Measurements from ENCODE around the gene DNMT3B.
A peak's percentile ranks its signal among the peaks of the same experiment; 100 is the strongest.
"Not testable (repeated sequence)": the region's sequence is repeated elsewhere in the genome, so short reads cannot be mapped to it uniquely, and the experiment has no call there.

DNMT3B gene

GRCh38 chr20:32792731-32793458, 30.7 kb downstream of the DNMT3B start:
- no peaks in the 10 kb centered on the region for H3K9me3 ChIP-seq (ENCODE audit: insufficient read depth, low read length, severe bottlenecking)
- H3K4me3 ChIP-seq (ENCODE audit: low read depth in 1 of 2, low read length in 2 of 2) = no peak overlapping the region
- TF ChIP-seq EZH2 (IDR thresholded peaks at IDR 0.05; ENCODE audit: borderline replicate concordance, low read depth, low read length, severe bottlenecking) = no peak
- TF ChIP-seq CTCF (IDR thresholded peaks at IDR 0.05; ENCODE audit: borderline replicate concordance, extremely low read depth, low read length, poor library complexity, severe bottlenecking) = peak; percentile 12
- H3K9ac ChIP-seq (ENCODE audit: low read depth, low read length) = no peak overlapping the region
- no peak overlapping the region for H2AFZ ChIP-seq (ENCODE audit: low read depth, low read length)
- no peaks in the 10 kb centered on the region for H3K27me3 ChIP-seq (ENCODE audit: insufficient read depth, low read length, poor library complexity)
- DNase-seq = no peak
- peak overlapping the region; percentile 76 for H3K27ac ChIP-seq (ENCODE audit: low read length)
- peaks cover 32% of the 10 kb centered on the region for H3K36me3 ChIP-seq (ENCODE audit: insufficient read depth, low read length)
- peaks cover 66% of the 10 kb centered on the region for H3K4me1 ChIP-seq (ENCODE audit: insufficient read depth, low read length)
- no peak overlapping the region for H3K4me2 ChIP-seq (ENCODE audit: insufficient read depth, low read length)
- no peak for ATAC-seq (ENCODE audit: insufficient read depth, low read depth)
- no peaks in the 10 kb centered on the region for H3K79me2 ChIP-seq (ENCODE audit: insufficient read depth, low read length)
- no peaks in the 10 kb centered on the region for H4K20me1 ChIP-seq (ENCODE audit: insufficient read depth, low read length)

- Histone ChIP-seq H3K4me3 (ENCODE audit: low read depth in 1 of 2, low read length in 2 of 2) (no peak overlapping the region), H2AFZ (ENCODE audit: low read depth, low read length) (no peak overlapping the region), H3K36me3 (ENCODE audit: insufficient read depth, low read length) (peaks cover 41% of the 10 kb centered on the region), H3K4me2 (ENCODE audit: insufficient read depth, low read length) (peak overlapping the region; percentile 28), H3K27ac (ENCODE audit: low read length) (peak overlapping the region; percentile 90), H3K4me1 (ENCODE audit: insufficient read depth, low read length) (peaks cover 66% of the 10 kb centered on the region), H3K9ac (ENCODE audit: low read depth, low read length) (peak overlapping the region; percentile 49), H3K27me3 (ENCODE audit: insufficient read depth, low read length, poor library complexity) (no peaks in the 10 kb centered on the region), H4K20me1 (ENCODE audit: insufficient read depth, low read length) (no peaks in the 10 kb centered on the region), H3K79me2 (ENCODE audit: insufficient read depth, low read length) (no peaks in the 10 kb centered on the region), H3K9me3 (ENCODE audit: insufficient read depth, low read length, severe bottlenecking) (no peaks in the 10 kb centered on the region)
- TF ChIP-seq EZH2 (IDR thresholded peaks at IDR 0.05; ENCODE audit: borderline replicate concordance, low read depth, low read length, severe bottlenecking) (no peak), CTCF (IDR thresholded peaks at IDR 0.05; ENCODE audit: borderline replicate concordance, extremely low read depth, low read length, poor library complexity, severe bottlenecking) (no peak)
- ATAC-seq (ENCODE audit: insufficient read depth, low read depth) (peak; percentile 76), DNase-seq (peak; percentile 84)
Measured at GRCh38 chr20:32796383-32796948, 34.3 kb downstream of the DNMT3B start.

GRCh38 chr20:32796981-32797451, 34.8 kb downstream of the DNMT3B start:
- Histone ChIP-seq H3K4me2 (ENCODE audit: insufficient read depth, low read length) (peak overlapping the region; percentile 28), H3K27ac (ENCODE audit: low read length) (peak overlapping the region; percentile 90), H3K27me3 (ENCODE audit: insufficient read depth, low read length, poor library complexity) (no peaks in the 10 kb centered on the region), H3K36me3 (ENCODE audit: insufficient read depth, low read length) (peaks cover 42% of the 10 kb centered on the region), H3K4me3 (ENCODE audit: low read depth in 1 of 2, low read length in 2 of 2) (no peak overlapping the region), H4K20me1 (ENCODE audit: insufficient read depth, low read length) (no peaks in the 10 kb centered on the region), H3K79me2 (ENCODE audit: insufficient read depth, low read length) (no peaks in the 10 kb centered on the region), H3K9ac (ENCODE audit: low read depth, low read length) (peak overlapping the region; percentile 49), H3K4me1 (ENCODE audit: insufficient read depth, low read length) (peaks cover 61% of the 10 kb centered on the region), H3K9me3 (ENCODE audit: insufficient read depth, low read length, severe bottlenecking) (no peaks in the 10 kb centered on the region), H2AFZ (ENCODE audit: low read depth, low read length) (no peak overlapping the region)
- ATAC-seq (ENCODE audit: insufficient read depth, low read depth) (peak; percentile 32), DNase-seq (no peak)
- TF ChIP-seq CTCF (IDR thresholded peaks at IDR 0.05; ENCODE audit: borderline replicate concordance, extremely low read depth, low read length, poor library complexity, severe bottlenecking) (no peak), EZH2 (IDR thresholded peaks at IDR 0.05; ENCODE audit: borderline replicate concordance, low read depth, low read length, severe bottlenecking) (no peak)

- not testable (repeated sequence) for H4K20me1 ChIP-seq (ENCODE audit: insufficient read depth, low read length); DNase-seq; H3K4me3 ChIP-seq (ENCODE audit: low read depth in 1 of 2, low read length in 2 of 2); H3K4me2 ChIP-seq (ENCODE audit: insufficient read depth, low read length); ATAC-seq (ENCODE audit: insufficient read depth, low read depth); H3K9me3 ChIP-seq (ENCODE audit: insufficient read depth, low read length, severe bottlenecking); H3K27me3 ChIP-seq (ENCODE audit: insufficient read depth, low read length, poor library complexity); H2AFZ ChIP-seq (ENCODE audit: low read depth, low read length); H3K79me2 ChIP-seq (ENCODE audit: insufficient read depth, low read length)
- Histone ChIP-seq H3K36me3 (ENCODE audit: insufficient read depth, low read length) (peaks cover 45% of the 10 kb centered on the region), H3K9ac (ENCODE audit: low read depth, low read length) (peak overlapping the region; percentile 49), H3K4me1 (ENCODE audit: insufficient read depth, low read length) (peaks cover 55% of the 10 kb centered on the region), H3K27ac (ENCODE audit: low read length) (peak overlapping the region; percentile 90)
Measured at GRCh38 chr20:32797571-32797970, 35.4 kb downstream of the DNMT3B start.

All from DND-41 (cell line).